SK-N-MC (cell line): ENCODE data around the gene GSKIP.

Experiments
- EZH2 ChIP-seq: fragments of 200-600 bp; sonication (generic); IDR thresholded peaks from one replicate; pipeline ENCODE4 v1.6.1; 2017; ENCODE audit warnings: antibody characterized with exemption
- POLR2AphosphoS5 ChIP-seq: IDR thresholded peaks from 2 replicates; pipeline ENCODE4 v1.6.1; 2012; ENCODE audit warnings: mild to moderate bottlenecking, low read depth, low read length, borderline replicate concordance

DNA sequence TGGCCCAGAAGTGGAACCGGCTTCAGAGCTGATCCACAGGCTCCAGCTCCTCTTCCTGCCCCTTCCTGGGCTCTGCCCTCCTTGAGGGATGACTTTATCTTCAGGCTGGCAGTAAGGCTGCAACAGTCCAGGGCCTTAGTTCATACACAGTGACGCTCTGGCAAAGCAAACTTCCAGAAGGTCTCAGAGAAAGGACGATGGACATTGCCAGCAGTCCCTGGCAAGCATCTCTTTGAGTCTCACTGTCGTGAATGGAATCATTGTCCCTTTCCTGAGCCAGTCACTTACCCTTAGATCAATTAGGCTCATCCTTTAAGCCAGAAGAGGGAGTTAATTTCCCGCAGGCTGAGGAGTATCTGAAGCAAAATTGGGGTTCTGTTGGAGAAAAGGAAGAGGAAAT, 37.2 kb downstream of the GSKIP start:
- TF ChIP-seq POLR2AphosphoS5 (no peak), EZH2 (no peak)
